IPS-18c (cell line): Measurements from ENCODE around the gene DIAPH3.

Experiments
- H3K4me3 ChIP-seq: 2 replicates; pipeline ENCODE4 v1.7.0; 2013; ENCODE audit warnings: low read depth, mild to moderate bottlenecking, low read length, moderate library complexity; ENCODE audit not compliant: insufficient read depth
- H3K9me3 ChIP-seq: one replicate; pipeline ENCODE4 v1.6.1; 2013; ENCODE audit warnings: mild to moderate bottlenecking, low read length, moderate library complexity; ENCODE audit not compliant: control insufficient read depth, insufficient read depth

DIAPH3 gene

GRCh38 chr13:59641261-59641660 lies 522.5 kb downstream of the DIAPH3 start:
- Histone ChIP-seq H3K9me3 (no peaks in the 10 kb centered on the region), H3K4me3 (no peak overlapping the region)

- no peak overlapping the region for H3K4me3 ChIP-seq
- H3K9me3 ChIP-seq = no peaks in the 10 kb centered on the region
Measured at GRCh38 chr13:59638404-59638803, 525.3 kb downstream of the DIAPH3 start.

- H3K4me3 ChIP-seq = no peak overlapping the region
Measured at GRCh38 chr13:59635589-59635988, 528.1 kb downstream of the DIAPH3 start.

DNA sequence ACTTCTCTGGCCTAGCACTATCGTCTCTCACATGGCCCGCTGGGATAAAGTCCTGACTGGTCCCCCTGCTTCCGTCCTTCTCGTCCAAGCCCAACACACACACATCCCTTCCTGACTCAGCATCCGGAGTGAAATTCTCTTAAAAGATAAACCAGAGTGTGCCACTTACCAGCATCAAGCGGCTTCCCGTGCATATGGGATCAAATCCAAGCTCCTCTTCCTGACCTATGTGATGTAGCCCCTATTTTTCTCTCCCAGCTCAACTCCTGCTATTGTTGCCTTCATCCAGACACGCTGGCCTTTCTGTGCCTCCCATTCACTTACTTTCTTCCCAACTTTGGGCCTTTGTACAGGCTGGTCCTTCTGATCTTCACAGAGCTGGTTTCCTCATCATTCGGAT lies 530.4 kb downstream of the DIAPH3 start:
- Histone ChIP-seq H3K4me3 (no peak overlapping the region), H3K9me3 (no peaks in the 10 kb centered on the region)

More at GRCh38 chr13:59635589-59635988, 528.1 kb downstream of the DIAPH3 start:
- H3K9me3 ChIP-seq = no peaks in the 10 kb centered on the region

DNA sequence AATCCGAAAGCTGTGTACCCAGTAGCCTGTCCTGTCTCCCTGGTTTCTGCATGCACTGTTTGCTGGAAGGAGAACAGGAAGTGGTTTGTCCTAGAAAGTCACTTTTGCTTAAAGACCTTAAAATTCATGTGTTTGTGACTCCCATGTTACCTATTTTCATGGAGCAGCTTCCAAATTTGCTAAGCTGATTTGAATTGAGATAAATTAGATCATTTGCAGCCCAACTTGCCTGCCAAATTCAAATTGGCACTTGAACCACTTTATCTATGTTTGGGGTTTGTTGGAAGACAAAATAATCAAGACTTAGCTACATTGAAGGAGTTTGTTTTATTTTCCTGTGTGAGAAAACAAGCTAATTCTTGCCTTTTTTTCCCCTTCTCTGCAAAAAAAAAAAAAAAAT lies 532.5 kb downstream of the DIAPH3 start:
- Histone ChIP-seq H3K9me3 (no peaks in the 10 kb centered on the region), H3K4me3 (no peak overlapping the region)

- Histone ChIP-seq H3K9me3 (no peaks in the 10 kb centered on the region), H3K4me3 (no peak overlapping the region)
Measured at GRCh38 chr13:59625111-59625510, 538.6 kb downstream of the DIAPH3 start.

DNA sequence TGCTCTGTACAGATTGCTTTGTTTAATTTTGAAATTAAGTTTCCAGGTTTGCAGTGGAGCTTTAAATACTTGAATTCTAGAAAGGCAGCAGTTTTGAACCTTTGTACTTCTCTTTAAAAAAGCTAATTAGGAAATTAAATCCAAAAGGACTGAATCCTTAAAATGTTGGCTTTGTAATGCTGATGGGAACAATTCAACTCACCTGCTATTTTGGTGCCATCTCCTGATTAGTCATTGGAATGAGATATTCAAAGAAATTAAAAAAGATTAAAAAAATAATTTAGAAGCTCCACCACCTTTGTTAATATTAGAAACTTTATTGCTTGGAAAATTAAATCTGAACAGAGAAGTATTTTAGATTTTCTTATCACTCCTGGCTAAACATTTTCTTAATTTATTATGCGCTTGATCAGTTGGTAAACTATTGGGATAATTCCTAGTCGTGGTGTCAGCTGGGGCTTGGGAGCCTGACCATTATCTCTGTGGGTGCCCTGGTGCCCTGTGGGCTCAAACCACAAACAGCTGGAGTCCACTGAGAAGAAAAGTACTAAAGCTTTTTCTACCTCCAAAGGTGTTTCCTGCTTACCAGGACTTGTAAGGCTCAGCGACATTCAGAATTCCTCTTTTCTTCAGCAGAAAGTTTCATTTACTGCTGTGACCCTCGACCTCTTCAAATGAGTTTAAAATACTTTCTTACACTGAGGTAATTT lies 540.4 kb downstream of the DIAPH3 start:
- H3K4me3 ChIP-seq = no peak overlapping the region
- no peaks in the 10 kb centered on the region for H3K9me3 ChIP-seq

DNA sequence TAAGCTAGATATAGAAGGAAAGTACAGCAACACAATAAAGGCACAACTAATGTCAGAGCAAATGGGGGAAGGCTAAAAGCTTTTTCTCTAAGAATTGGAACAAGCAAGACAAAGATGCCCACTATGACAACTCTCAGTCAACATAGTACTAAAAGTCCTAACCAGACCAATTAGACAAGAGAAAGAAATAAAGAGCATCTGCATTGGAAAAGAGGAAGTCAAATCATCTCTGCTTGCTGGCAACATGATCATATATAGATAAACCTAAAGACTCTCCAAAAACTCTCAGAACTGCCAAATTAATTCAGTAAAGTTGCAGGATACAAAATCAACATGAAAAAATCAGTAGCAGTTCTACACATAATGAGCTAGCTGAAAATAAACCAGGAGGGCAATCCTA lies 542.0 kb downstream of the DIAPH3 start:
- Histone ChIP-seq H3K9me3 (no peaks in the 10 kb centered on the region), H3K4me3 (no peak overlapping the region)
